ENCODE results near the gene SLC16A3. TPM values are rescaled to one million over a fixed set of nuclear protein-coding genes. Genes with fewer than 3 reads are reported as not detected.
A peak's percentile ranks its signal among the peaks of the same experiment; 100 is the strongest.

SLC16A3 gene
- total RNA-seq, 1 donor from 2014 or later: 21.0 TPM

GRCh38 chr17:82275326-82275725 is 46.5 kb downstream of the SLC16A3 start:
- Histone ChIP-seq H2AFZ (replicated peaks) (no peak overlapping the region), H3K4me2 (no peak overlapping the region), H3K9me3 (ENCODE audit: low read depth) (no peaks in the 10 kb centered on the region), H3K4me3 (no peak overlapping the region), H3K4me1 (peaks cover 18% of the 10 kb centered on the region), H4K20me1 (ENCODE audit: low read depth) (peaks cover 23% of the 10 kb centered on the region), H3K79me2 (ENCODE audit: low read depth) (peaks cover 29% of the 10 kb centered on the region), H3K36me3 (peaks cover 9% of the 10 kb centered on the region), H3F3A (ENCODE audit: low read depth) (peaks cover 9% of the 10 kb centered on the region), H3K27me3 (peaks cover 4% of the 10 kb centered on the region), H3K9ac (no peak overlapping the region), H3K27ac (no peak overlapping the region)
- DNase-seq (ENCODE audit: low spot score): no peak
- Mint-ChIP-seq H3K4me3 (peak overlapping the region; percentile 22), H3K4me1 (peaks cover 32% of the 10 kb centered on the region), H3K27ac (no peak overlapping the region), H3K27me3 (ENCODE audit: insufficient read depth, low read depth) (peaks cover 12% of the 10 kb centered on the region), H3K36me3 (peaks cover 11% of the 10 kb centered on the region), H3K9me3 (no peaks in the 10 kb centered on the region)
- TF ChIP-seq EZH2phosphoT487 (IDR thresholded peaks at IDR 0.05): no peak
- TF ChIP-seq CTCF (IDR thresholded peaks at IDR 0.05): no peak
- TF ChIP-seq EZH2 (IDR thresholded peaks at IDR 0.05): no peak

GRCh38 chr17:82276938-82277337 is 48.1 kb downstream of the SLC16A3 start:
- H3K36me3 Mint-ChIP-seq: peaks cover 4% of the 10 kb centered on the region
- TF ChIP-seq CTCF (IDR thresholded peaks at IDR 0.05) (no peak), EZH2phosphoT487 (IDR thresholded peaks at IDR 0.05) (no peak), EZH2 (IDR thresholded peaks at IDR 0.05) (no peak)
- no peak for DNase-seq (ENCODE audit: low spot score)
- peaks cover 36% of the 10 kb centered on the region for H3K4me1 Mint-ChIP-seq
- Histone ChIP-seq H3F3A (ENCODE audit: low read depth) (peaks cover 14% of the 10 kb centered on the region), H3K79me2 (ENCODE audit: low read depth) (peaks cover 13% of the 10 kb centered on the region), H2AFZ (replicated peaks) (no peak overlapping the region), H4K20me1 (ENCODE audit: low read depth) (peaks cover 7% of the 10 kb centered on the region), H3K4me1 (peaks cover 4% of the 10 kb centered on the region), H3K9ac (no peak overlapping the region), H3K27ac (no peak overlapping the region), H3K36me3 (peaks cover 1% of the 10 kb centered on the region), H3K4me2 (no peak overlapping the region), H3K9me3 (ENCODE audit: low read depth) (no peaks in the 10 kb centered on the region), H3K27me3 (peaks cover 4% of the 10 kb centered on the region), H3K4me3 (no peak overlapping the region)
- H3K9me3 Mint-ChIP-seq: no peaks in the 10 kb centered on the region
- no peak overlapping the region for H3K4me3 Mint-ChIP-seq
- peaks cover 16% of the 10 kb centered on the region for H3K27me3 Mint-ChIP-seq (ENCODE audit: insufficient read depth, low read depth)
- H3K27ac Mint-ChIP-seq: peak overlapping the region; percentile 1

GRCh38 chr17:82277851-82278250 is 49.0 kb downstream of the SLC16A3 start:
- Histone ChIP-seq H3K27ac (no peak overlapping the region), H3K4me3 (no peak overlapping the region), H2AFZ (replicated peaks) (no peak overlapping the region), H3F3A (ENCODE audit: low read depth) (peaks cover 13% of the 10 kb centered on the region), H3K9me3 (ENCODE audit: low read depth) (no peaks in the 10 kb centered on the region), H3K27me3 (peaks cover 4% of the 10 kb centered on the region), H3K4me2 (no peak overlapping the region), H3K9ac (no peak overlapping the region), H3K36me3 (no peaks in the 10 kb centered on the region), H4K20me1 (ENCODE audit: low read depth) (no peaks in the 10 kb centered on the region), H3K79me2 (ENCODE audit: low read depth) (peaks cover 4% of the 10 kb centered on the region), H3K4me1 (no peaks in the 10 kb centered on the region)
- Mint-ChIP-seq H3K27me3 (ENCODE audit: insufficient read depth, low read depth) (peaks cover 20% of the 10 kb centered on the region), H3K4me3 (no peak overlapping the region), H3K4me1 (peaks cover 30% of the 10 kb centered on the region), H3K9me3 (no peaks in the 10 kb centered on the region), H3K27ac (no peak overlapping the region), H3K36me3 (no peaks in the 10 kb centered on the region)
- no peak for DNase-seq (ENCODE audit: low spot score)
- no peak for TF ChIP-seq EZH2phosphoT487 (IDR thresholded peaks at IDR 0.05)
- no peak for TF ChIP-seq CTCF (IDR thresholded peaks at IDR 0.05)
- TF ChIP-seq EZH2 (IDR thresholded peaks at IDR 0.05): no peak

Measured in neural progenitor cell (in vitro differentiated cells).